T-helper 9 cell (primary cell): Measurements from ENCODE around the gene MCTP2.
"Not testable (repeated sequence)": the region's sequence is repeated elsewhere in the genome, so short reads cannot be mapped to it uniquely, and the experiment has no call there.

Experiments used
- DNase-seq: peaks from one replicate; pipeline ENCODE4 v3.0.0-alpha.2; 2020

MCTP2 gene

DNA sequence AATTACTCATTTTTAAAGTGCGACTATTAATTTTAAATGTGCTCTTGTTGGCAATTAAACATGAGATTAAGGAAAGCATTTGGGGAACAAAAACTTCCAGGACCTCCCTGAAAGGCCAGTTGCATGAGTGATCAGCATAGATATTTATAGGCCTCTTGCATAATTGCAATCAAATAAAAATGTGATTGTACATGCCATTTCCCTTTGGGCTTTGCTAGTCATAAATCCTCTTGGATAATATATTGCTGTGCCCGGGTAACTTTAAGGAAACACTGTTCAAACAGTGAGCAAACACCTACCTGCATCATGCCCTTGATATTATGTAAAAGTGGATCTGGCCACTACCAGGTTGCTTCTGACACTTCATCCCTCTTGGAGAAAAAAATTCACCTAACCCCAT lies 239.1 kb downstream of the MCTP2 start:
- no peak for DNase-seq

DNA sequence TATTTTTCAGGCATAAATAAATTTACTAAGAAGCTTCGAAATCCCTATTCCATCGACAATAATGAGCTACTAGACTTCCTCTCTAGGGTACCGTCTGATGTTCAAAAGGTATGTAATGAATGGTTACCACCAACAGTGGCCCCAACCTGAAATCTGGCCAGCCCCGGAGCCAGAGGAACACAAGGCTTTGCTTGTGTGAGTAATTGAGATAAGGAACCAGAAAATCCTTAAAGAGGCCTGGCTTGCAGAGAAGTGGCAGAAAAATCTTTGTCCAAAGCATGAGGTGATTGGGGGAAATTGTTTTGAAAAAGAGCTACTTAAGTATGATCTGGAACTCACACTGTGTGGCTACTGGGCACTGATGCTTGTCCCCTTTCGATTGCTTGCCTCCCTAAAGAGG lies 245.3 kb downstream of the MCTP2 start:
- no peak for DNase-seq

DNA sequence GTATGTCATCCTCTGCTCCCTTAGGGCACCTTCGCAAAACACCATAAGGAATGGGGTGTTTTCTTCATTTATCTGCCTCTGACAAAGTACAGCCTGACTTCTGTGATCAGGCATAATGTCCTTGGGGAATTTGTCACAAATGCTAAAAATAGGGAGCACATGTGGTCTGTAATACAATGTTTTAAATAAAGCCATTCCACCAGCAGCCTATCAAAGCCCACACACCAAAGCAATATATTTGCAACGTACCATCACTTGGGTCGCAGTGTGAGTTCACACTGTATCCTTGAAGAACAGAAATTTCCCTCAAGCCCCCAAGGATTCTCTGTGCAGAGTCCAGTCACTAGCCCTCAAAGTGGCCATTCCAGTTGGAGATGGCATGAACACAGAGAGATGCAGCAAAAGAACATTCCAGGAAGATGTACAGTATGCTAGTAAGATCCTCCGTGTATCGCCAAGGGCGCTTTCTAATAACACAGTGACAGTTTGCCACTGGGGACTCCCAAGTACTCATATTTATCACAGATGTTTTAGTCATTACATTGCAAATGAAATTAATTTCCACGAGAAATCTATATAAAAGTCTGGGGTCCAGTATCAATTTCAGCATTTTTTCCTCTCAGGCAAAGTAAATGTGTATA lies 246.7 kb downstream of the MCTP2 start:
- no peak for DNase-seq

DNA sequence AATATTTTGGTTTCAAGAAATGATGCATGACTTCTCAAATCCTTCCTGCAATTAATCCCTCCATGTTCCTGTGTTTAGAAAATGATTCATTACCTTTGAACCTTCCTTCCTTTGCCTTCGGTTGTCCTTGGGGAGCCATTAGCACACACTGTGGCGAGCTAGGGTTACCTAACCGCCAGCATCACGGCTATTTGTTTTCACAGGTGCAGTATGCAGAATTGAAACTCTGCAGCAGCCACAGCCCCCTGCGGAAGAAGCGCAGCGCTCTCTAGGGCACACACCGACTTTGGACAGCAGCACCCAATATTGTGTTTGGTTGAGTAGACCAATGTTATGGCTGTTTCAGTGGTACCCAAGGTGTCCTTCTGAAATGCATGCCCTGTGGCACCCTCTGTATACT lies 247.4 kb downstream of the MCTP2 start:
- DNase-seq = no peak

DNA sequence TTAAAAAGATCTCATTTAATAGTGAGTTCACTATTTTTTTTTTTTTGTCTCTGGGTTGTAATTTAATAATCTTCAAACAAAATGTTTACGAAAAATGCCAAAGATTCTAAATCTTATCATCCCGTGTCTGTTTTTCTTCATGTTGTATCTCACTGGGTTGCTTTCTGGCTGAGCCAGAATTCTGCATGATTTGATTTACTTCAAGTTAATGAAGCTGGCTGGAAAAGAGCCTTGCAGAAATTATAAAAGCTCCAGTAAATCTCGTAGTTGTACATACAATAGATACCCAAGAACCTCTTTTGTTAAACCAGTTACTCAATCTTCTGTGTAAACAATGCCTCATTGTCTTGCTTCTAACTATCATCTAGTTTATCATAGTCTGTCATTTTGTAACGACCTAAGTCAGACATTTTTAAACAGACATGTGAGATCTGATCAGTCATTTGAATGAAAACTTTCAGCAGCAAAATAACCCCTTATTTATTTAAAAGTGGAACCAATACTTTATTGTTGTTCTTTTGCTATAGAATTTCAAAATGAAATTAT lies 249.0 kb downstream of the MCTP2 start:
- no peak for DNase-seq

- DNase-seq = no peak
Observed at GRCh38 chr15:94485148-94485719, 253.9 kb downstream of the MCTP2 start.

DNA sequence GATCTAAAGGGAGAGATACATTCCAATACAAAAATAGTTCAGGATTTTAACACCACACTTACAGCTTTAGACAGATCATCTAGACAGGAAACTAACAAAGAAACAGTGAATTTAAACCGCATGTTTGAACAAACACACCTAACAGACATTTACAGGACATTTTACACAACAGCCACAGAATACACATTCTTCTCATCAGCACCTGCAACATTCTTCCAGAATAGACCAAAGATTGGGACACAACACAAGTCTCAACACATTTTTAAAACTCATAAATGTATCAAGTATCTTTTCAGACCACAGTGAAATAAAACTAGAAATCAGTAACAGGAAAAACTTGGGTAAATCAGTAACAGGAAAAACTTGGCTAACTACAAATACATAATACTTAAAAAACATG lies 256.3 kb downstream of the MCTP2 start:
- no peak for DNase-seq

DNA sequence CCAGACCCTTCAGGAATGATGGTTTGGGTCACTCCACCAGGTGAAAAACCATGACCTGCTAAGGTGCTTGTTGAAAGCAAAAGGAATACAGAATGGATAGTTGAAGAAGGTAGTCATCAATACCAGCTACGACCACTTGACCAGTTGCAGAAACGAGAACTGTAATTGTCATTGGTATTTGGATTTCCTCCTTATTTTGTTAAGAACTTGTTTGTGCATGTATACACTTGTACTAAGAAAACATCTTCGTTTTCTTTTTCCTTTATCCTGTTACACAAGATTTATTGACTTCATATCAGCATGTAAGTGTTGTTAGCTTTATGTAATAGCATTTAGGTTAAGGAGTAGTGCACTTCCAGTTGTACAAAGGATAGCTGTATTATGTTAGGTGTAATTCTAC lies 261.8 kb downstream of the MCTP2 start:
- DNase-seq = no peak

DNA sequence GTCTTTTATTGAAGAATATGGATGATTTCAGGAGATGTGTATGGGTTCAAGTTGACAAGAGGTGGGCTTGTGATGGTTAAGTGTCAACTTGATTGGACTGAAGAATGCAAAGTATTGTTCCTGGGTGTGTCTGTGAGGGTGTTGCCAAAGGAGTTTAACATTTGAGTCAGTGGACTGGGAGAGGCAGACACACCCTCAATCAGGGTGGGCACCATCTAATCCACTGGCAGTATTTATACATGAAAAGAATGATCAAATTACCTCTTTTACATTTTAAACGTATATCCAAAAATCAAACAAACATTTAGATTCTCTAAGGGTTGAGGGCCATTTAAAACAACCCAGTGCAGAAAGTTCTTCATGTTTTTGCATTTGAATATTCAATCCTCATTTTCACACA lies 262.2 kb downstream of the MCTP2 start:
- not testable (repeated sequence) for DNase-seq

GRCh38 chr15:94494732-94495131 lies 263.4 kb downstream of the MCTP2 start:
- no peak for DNase-seq

DNA sequence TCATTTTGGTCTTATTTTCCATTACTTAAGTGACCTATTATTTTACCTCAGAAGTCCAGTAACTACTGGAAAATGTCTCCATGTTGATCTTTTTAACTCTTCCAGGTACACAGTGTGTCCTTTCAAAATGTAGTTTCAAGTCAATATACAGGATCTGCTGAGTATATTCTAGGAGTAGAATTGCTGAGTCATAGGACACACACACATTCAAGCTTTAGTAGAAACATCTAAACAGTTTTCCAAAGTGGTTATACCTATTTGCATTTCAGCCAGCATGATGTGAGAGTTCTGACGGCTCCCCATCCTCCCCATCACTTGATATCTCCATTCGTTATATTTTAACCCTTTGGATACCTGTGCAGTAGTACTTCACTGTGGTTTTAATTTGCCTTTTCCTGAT lies 271.9 kb downstream of the MCTP2 start:
- no peak for DNase-seq

- no peak for DNase-seq
Observed at GRCh38 chr15:94509259-94509658, 277.9 kb downstream of the MCTP2 start.

DNA sequence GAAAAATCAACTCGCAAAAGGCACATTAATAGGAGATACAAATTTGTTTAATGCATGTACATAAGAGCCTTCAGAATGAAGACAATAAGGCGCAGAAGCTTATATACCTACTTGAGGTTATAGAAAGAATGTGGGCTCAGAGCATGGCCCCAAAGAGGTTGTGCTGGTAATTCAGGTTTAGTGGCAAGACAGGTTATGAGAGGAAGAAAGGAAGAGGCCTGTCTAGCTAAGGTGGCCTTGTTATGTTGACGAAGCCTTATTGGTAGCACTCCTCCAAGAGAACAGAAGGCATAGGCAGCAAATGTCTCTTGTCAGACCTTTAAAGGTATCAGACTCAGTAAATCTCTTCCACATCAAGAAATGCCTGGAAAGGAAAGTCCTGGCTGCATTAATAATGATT lies 290.8 kb downstream of the MCTP2 start:
- DNase-seq = no peak

GRCh38 chr15:94523873-94524272 lies 292.5 kb downstream of the MCTP2 start:
- no peak for DNase-seq

DNA sequence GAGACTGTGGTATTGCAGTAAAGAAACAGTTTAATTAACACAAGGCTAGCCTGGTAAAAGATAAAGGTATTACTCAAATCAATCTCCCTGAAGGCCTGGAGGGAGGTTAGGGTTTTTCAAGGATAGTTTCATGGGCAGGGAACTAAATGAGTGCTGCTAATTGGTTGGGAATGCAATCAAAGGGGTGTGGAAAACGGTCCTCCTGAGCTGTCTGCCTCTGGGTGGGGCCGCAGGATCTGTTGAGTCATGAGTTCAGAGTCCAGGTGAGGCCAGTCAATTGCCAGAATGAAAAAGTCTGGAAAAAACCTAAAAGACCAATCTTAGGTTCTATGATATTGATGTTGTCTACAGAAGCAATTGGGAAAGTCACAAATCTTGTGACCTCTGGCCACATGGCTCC lies 293.2 kb downstream of the MCTP2 start:
- DNase-seq = no peak

GRCh38 chr15:94526071-94526689 lies 294.8 kb downstream of the MCTP2 start:
- no peak for DNase-seq

DNA sequence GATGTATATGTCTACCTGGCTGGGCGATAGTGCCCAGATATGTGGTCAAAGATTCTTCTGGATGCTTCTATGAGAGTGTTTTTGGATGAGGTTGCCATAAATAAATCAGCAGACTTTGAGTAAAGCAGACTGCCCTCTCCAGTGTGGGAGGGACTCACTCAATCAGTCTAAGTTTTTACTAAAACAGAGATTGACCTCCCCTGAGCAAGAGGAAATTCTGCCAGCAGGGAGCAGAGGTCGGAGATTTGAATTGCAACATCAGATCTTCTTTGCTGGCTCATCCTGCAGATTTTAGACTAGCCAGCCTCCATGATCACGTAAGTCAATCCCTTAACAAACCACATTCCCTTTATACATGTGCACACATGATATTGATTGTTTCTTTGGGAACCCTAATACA lies 300.9 kb downstream of the MCTP2 start:
- no peak for DNase-seq
